K562 (cell line): ENCODE results near the gene CDYL.

ENCODE experiments used
- CBFB ChIP-seq: sonication (generic); formaldehyde crosslinking; IDR thresholded peaks from 2 replicates; pipeline ENCODE4 v1.4.0; 2020; ENCODE audit warnings: mild to moderate bottlenecking, missing genetic modification reagents
- CTCF ChIP-seq, 3 experiments: IDR thresholded peaks in 2 of 3; conservative IDR thresholded peaks in 1 of 3; 2 replicates each; pipeline ENCODE4 v1.5.1; 2011 to 2012; ENCODE audit warnings: low read length in 3 of 3, mild to moderate bottlenecking in 3 of 3, control low read depth in 2 of 3, improper control_type of control experiment in 1 of 3, inconsistent platforms in 1 of 3, low read depth in 1 of 3, mixed read lengths in 1 of 3, moderate library complexity in 1 of 3; ENCODE audit not compliant: insufficient read depth in 2 of 3
- ESRRA ChIP-seq: fragments of 450-650 bp; IDR thresholded peaks from 2 replicates; pipeline ENCODE4 v1.6.1; 2014; ENCODE audit warnings: low read depth, mild to moderate bottlenecking, moderate library complexity, borderline replicate concordance
- ETV6 ChIP-seq, 3 experiments: fragments of 150-350 bp in 1 of 3; sonication (generic) in 1 of 3; formaldehyde crosslinking in 1 of 3; IDR thresholded peaks; 2 replicates each; pipeline versions ENCODE4 v1.6.1 to v1.8.0; 2014 to 2022; ENCODE audit warnings: borderline replicate concordance in 2 of 3, low read depth in 2 of 3, antibody characterized with exemption in 1 of 3, low read length in 1 of 3, mild to moderate bottlenecking in 1 of 3, missing genetic modification reagents in 1 of 3
- EZH2 ChIP-seq: IDR thresholded peaks from 2 replicates; pipeline ENCODE4 v1.6.1; 2012; ENCODE audit warnings: low read depth, mild to moderate bottlenecking, inconsistent platforms, low read length, borderline replicate concordance
- HMG20A ChIP-seq: fragments of 450-650 bp; formaldehyde crosslinking; conservative IDR thresholded peaks from 2 replicates; pipeline ENCODE4 v1.4.0; 2020; ENCODE audit warnings: mild to moderate bottlenecking, mixed read lengths
- PATZ1 ChIP-seq: fragments of 250-450 bp; sonication (Bioruptor Pico); IDR thresholded peaks from 2 replicates; pipeline ENCODE4 v1.5.0; 2020; ENCODE audit warnings: mild to moderate bottlenecking, borderline replicate concordance
- POLR2A ChIP-seq: fragments of 450-650 bp; conservative IDR thresholded peaks from 2 replicates; pipeline ENCODE4 v1.6.1; 2016
- RAD21 ChIP-seq, 2 experiments: fragments of 250-450 bp in 1 of 2; fragments of 450-650 bp in 1 of 2; sonication (Bioruptor Pico) in 1 of 2; formaldehyde crosslinking in 1 of 2; IDR thresholded peaks in 1 of 2; conservative IDR thresholded peaks in 1 of 2; 2 replicates each; pipeline versions ENCODE4 v1.4.0 to v1.8.0; 2020 to 2022; ENCODE audit warnings: mild to moderate bottlenecking in 2 of 2, moderate library complexity in 1 of 2
- STAT6 ChIP-seq: sonication (generic); formaldehyde crosslinking; IDR thresholded peaks from 2 replicates; pipeline ENCODE4 v1.8.1; 2023; ENCODE audit warnings: mild to moderate bottlenecking, missing genetic modification reagents
- ZNF24 ChIP-seq: fragments of 450-650 bp; IDR thresholded peaks from 2 replicates; pipeline ENCODE4 v1.6.1; 2016
- ZNF263 ChIP-seq: sonication (generic); formaldehyde crosslinking; IDR thresholded peaks from 2 replicates; pipeline ENCODE4 v1.8.0; 2022; ENCODE audit warnings: mild to moderate bottlenecking, missing genetic modification reagents, borderline replicate concordance
- ZNF449 ChIP-seq: fragments of 250-450 bp; sonication (Bioruptor Pico); IDR thresholded peaks from 2 replicates; pipeline ENCODE4 v1.8.0; 2022; ENCODE audit warnings: moderate library complexity, mild to moderate bottlenecking, inconsistent platforms
- ZNF778 ChIP-seq: fragments of 450-650 bp; formaldehyde crosslinking; IDR thresholded peaks from 2 replicates; pipeline ENCODE4 v1.4.0; 2020; ENCODE audit warnings: mild to moderate bottlenecking, moderate library complexity

DNA sequence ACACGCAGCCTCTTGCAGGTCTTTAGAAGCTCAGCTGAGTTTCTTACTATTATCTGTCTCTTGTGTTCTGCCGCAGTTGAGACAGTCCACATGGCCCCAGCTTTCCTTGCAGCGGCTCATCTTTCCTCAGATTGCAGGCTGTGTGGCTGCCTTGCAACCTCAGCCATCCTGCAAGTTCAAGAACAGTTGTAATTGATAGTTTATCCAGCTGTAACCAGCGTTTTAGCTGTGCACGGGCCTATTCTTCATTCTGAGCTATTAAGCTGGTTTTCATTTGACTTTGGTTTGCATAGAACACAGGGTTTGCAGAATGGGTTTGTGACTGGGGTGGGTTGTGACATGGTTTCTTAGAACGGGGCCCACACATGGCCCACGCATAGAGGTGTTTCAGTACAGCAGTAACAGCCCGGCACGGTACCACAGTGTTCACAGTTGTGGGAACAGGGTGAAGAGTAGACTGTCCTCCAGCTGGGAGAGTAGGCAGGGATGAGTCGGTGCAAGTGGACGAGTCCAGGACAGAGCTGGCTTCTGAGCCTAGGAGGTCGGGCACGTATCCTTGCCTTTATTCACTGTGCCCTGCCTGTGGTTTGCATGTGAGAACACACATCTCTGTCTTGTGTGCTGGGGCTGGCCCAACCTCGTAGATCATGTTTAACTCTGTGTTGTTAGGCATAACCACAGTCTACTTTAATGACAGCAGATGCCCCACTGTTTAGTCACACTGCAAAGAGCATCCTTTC is 138.4 kb downstream of the CDYL start:
- TF ChIP-seq PATZ1 (CRISPR knock-in tag) (no peak), CBFB (CRISPR knock-in tag) (no peak), HMG20A (CRISPR knock-in tag) (no peak), CTCF (IDR thresholded peaks at IDR 0.05 in 2 of 3, conservative IDR thresholded peaks at IDR 0.05 in 1 of 3; ENCODE audit: insufficient read depth in 2 of 3, low read depth in 1 of 3, low read length in 3 of 3) (no peak), STAT6 (CRISPR knock-in tag) (no peak), EZH2 (no peak), ETV6 (IDR thresholded peaks at IDR 0.05; ENCODE audit: borderline replicate concordance in 1 of 2, low read depth in 2 of 2, low read length in 1 of 2) (no peak), ETV6 (CRISPR knock-in tag; IDR thresholded peaks at IDR 0.05; ENCODE audit: borderline replicate concordance) (no peak), ZNF24 (no peak), POLR2A (no peak), ZNF263 (CRISPR knock-in tag) (no peak), RAD21 (CRISPR knock-in tag; conservative IDR thresholded peaks at IDR 0.05 in 1 of 2, IDR thresholded peaks at IDR 0.05 in 1 of 2) (no peak), ZNF778 (CRISPR knock-in tag) (no peak), ZNF449 (CRISPR knock-in tag) (no peak), ESRRA (no peak)
